GM19438 (cell line): ENCODE measurements around the gene RBFOX1.

Experiments used
- ATAC-seq: cut with Tn5 transposase; IDR thresholded peaks from one replicate; pipeline ENCODE4 v1.9.1; 2021; ENCODE audit warnings: low read depth; ENCODE audit not compliant: unreplicated experiment

Gene RBFOX1

DNA sequence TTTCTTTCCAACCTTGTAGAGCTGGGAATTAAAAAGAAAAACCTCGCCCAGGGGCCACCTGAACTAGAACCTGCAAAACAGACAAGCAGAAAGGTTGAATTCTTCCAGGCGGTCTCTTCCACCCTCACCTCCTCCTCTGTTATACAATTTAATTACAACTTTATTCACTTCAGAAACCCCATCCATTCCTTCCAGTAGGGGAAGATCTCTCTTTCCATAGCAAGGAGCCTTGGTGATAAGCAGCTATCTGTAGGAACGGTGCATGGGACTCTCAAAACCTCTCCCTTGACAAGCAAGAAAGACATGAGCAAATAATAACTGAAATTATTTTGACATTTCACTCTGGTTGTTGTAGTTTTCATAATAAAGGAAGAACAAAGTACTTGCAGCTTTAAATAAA lies 176.0 kb downstream of the RBFOX1 start:
- ATAC-seq = no peak

DNA sequence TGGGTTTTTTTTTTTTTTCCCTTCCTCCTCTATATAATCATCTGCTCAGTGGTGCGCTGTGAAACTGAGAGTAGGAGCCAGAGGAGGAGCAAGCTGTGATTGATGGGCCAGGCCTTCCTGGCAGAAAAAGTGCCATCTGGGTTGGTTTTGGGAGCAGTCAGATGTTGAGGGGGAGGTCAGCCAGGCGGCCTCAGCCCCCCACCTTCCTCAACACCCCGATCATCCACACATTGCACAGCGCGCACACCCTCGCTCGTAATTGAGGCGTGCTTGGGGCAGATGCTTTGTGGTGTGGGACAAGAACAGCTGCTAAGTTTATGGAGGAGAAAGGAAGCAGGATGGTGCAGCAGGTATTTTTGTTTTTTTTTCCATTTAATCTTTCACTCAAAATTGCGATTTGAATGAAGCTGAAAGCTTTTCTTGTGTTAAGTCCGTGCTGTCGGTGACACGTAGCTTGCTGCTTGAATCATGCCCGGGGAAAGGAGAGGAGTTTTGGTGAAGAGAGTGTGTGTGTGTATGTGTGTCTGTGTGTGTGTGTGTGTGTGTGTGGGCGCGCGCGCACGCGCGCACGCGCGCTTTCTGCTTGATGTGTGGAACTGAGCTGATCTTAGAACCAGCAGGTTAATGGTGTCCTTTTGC lies 177.4 kb downstream of the RBFOX1 start:
- ATAC-seq = no peak

DNA sequence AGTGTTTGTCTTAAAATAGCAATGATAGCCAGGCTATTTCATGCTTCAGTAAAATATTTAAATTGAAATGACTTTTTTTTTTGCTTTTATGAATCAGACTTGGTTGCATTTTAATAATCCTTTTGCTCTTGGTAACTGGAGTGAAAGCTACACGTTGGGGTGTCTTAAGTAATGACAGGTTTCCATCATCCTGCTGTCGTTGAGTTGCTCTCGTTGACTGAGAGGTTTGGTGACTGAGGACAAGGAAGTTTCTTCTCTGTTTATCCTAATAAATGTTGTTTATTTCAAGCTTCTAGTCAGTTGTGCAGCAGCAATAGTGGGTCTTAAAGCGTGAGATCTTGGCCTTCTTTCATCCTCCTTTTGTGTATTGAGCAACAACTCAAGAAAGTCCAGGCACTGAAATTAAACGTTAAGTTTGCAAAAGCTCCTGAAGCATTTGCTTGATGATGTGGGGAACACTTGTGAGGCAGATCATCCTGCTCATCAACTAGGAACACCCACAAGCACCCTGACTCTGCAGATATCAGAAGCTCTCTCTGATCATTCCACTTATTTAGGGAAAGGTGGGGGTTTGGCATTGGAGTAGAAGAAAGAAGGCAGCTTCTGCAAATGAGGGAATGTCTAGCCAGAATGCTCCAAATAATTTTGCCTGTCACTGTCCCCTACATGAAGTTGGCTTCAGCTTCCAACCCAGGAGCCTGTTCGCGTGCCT lies 179.1 kb downstream of the RBFOX1 start:
- ATAC-seq = no peak

DNA sequence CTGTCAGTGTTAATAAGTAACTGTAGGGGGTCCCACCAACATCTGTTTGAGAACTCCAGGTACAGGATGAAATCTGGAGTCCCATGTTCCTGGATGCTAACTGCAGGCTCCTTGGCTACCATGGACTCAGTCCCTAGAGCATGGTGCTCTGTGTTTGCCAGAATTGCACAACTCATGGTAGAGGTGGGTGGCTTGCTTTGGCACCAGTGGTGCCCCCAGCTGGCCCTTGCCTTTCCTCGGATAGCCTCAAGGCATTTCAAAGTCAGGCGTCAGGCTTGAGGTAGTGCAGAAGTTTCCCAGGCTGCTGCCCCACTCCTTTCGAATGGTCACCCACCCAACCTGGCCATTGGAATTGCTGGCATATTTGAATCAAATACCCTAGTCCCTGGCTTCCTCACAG lies 179.9 kb downstream of the RBFOX1 start:
- ATAC-seq = no peak

DNA sequence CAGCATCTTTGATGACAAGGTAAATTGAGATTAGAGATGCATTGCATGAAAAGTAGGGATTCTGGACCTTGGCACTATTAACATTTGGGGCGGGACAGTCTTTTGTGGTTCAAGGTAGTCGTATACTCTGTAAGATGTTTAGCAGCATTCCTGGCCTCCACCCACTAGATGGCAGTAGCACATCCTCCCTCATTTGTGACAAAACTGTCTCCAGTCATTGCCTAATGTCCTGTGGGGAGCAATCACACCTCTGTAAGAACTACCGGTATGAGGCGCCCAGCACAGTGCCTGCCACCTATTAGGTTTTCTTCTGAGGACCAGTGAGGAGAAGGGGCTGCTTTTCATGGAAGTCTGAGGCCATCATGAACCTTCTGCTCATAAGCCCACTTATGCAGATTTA lies 180.8 kb downstream of the RBFOX1 start:
- no peak for ATAC-seq

DNA sequence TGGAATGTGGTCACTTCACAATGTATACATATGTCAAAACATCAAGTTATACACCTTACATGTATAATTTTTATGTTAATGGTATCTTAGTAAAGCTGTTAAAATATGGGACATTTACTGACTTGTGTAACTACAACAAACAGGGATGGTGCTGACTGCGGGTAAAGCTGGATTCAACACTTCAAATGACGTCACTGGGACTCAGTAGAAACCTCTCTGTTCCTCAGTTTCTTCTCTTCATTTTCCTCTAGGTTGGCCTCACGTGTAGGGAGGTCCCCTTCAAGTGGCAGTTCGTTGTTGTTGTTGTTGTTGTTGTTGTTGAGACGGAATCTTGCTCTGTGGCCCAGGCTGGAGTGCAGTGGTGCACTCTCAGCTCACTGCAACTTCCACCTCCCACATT lies 182.9 kb downstream of the RBFOX1 start:
- no peak for ATAC-seq

DNA sequence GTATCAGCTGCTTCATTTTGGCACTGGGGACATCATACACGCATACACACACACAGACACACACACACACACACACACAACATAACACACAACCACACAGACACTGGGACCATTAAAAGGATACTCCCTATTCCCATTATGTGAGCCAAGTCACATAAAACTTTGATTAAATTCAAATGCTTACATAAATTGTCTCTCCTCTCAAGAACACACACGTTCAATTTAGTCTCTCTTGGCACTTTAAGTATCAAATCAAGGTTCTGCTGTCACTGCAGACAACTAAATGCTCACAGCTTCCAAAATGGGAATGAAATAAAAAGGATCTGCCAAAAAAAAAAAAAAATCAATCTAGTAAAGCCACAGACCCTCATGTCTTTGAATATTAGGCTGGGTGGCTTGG lies 184.9 kb downstream of the RBFOX1 start:
- no peak for ATAC-seq

DNA sequence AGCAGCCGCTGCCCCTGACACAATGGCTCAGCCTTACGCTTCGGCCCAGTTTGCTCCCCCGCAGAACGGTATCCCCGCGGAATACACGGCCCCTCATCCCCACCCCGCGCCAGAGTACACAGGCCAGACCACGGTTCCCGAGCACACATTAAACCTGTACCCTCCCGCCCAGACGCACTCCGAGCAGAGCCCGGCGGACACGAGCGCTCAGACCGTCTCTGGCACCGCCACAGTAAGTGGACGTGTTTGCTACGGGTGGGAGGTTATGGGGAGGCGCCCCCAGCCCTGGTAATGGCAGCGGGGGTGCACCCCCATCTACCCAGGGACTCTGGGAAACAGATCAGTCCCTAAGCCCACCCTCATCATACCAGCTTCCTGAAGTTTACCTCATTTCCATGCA lies 185.5 kb downstream of the RBFOX1 start:
- no peak for ATAC-seq

DNA sequence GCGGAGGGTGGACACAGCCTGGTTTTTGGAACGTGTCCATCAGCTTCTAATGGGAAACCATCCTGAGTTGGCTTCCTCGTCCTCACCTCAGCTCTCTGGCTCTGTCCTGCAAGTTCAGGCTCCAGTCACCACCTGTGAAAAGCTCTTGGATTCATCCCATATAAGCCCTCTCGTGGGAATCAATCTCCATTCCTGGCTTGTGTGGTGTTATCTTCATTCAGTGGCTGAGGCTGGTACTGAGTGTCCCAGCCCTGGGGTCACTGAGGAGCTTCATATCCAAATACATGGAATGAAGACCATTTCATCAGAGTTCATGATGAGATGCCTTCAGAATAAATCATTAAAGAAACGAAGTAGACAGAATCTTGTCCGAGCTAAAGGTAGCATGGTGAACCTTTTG lies 189.2 kb downstream of the RBFOX1 start:
- ATAC-seq = no peak

DNA sequence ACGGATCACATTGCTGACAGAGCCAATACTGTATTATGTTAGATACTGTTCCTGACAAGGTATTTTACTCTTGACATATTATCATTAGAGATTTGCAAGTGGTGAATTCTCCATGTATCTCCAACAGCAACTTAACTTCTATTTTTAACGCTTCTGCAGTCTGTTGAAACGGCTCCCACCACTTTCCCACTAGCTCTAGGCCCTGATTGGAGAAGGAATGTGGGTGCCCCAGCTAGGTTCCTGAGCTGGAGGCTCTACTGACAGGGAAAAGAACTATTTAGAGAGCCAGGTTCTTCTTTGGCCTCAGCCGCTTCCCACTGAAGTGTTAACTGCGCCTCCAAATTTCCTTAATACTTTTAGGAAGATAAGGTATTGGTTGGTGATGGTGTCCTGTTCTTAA lies 191.8 kb downstream of the RBFOX1 start:
- ATAC-seq = no peak

DNA sequence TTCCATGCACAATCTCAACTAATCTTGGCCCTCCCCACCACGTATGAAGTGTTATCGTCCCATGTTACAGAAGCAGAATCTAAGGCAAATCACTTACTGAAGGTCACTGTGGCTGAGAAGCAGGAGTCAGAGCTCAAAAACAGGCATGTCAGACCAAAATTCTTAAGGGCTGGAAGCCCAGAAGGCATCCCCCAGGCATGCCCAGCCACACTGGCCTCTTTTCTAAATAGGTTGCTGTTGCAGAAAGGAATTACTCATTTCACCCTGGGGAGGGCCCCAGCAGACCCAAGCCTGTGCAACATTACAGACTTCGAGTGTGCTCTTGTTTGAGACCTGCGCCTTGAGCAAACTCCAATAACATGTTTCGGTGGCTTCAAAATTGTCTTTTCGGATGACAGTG lies 194.1 kb downstream of the RBFOX1 start:
- ATAC-seq = no peak

DNA sequence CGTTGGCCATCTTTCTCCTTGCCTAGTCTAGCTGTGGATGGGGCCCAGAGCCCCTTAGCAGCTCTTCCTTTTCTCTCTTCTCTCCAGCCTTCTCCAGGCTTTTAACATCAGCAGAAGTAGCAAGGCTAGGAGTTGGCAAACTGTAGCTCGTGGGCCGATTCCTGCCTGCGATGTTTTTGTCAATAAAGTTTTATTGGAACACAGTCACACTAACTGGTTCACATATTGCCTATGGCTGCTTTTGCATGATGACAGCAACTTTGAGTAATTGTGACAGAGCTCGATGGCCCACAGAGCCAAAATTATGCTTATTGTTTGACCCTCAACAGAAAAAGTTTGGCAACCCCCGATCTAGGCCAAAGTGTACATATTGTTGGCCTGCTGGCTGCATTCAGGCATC lies 199.9 kb downstream of the RBFOX1 start:
- no peak for ATAC-seq

DNA sequence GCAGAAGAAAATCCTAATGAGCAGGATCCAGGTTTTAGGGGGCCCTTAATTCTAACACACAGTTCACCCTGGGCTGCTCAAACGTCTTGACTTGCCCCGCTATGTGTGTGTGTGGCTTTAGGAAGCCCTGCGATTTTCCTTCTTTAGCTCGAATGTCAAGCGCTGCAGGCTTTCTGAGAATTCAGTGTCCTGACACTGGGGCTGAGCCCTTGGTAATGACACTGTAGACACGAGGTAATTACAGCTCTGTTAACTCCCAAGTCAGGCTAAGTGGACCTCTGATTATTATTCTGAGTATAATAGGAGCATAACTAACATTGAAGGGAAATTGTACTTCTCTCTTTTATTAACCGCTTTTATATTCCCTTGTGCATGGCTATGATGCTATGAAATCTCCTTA lies 202.1 kb downstream of the RBFOX1 start:
- ATAC-seq = no peak

DNA sequence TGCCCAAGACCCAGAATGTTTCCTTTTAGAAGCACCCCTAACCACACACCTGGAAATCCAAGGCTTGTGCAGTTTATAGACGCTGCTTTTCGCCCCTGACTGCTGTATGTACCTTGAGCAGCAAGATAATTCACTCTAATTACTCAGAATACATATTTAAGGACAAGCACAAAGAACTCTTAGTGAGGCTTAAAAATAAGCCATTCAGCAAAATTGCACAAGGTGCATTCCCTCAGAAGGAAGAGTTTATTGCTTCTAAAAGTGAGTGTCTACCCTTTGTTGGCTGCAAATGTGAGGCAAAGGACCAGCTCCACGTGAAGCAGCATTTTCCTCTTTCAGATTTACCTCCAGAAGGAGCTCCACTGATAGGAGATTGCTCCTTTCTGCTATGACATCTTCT lies 208.4 kb downstream of the RBFOX1 start:
- ATAC-seq = no peak

DNA sequence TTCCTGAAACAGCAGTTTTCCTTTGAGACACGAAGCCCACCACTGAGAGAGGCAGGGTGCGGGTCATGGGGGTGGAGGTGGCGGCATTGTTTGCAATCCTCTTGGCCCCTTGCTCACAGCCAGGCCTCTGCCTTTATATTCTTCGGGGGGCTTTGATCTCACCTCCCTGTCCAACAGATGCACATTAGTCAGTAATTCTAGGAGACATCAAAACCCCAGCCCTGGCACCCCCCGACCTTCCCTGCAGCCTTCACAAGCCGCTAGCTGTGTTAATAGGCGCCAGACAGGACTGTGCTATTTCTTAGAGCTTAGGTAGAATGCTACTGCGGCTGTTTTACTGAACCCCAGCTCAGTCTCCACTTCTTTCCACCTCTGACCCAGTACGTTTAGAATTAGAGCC lies 212.6 kb downstream of the RBFOX1 start:
- no peak for ATAC-seq

DNA sequence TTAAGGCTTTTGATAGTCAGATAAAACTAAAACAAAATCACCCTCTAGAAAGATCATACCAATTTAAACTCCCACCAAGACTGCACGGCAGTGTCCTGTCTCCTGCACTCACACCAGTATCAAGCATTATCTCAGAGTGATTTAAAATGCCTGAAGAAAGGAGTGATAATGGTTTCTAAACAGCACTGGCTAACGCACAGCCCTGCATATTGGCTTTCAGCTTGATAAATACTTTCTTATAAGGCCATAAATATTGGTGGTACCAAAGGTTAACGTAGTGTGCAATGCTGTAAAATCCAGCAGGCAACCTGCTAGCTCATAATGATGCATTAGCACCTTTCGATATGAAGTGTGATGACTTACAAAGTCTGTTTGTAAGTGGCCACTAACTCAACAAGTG lies 214.3 kb downstream of the RBFOX1 start:
- ATAC-seq = no peak

DNA sequence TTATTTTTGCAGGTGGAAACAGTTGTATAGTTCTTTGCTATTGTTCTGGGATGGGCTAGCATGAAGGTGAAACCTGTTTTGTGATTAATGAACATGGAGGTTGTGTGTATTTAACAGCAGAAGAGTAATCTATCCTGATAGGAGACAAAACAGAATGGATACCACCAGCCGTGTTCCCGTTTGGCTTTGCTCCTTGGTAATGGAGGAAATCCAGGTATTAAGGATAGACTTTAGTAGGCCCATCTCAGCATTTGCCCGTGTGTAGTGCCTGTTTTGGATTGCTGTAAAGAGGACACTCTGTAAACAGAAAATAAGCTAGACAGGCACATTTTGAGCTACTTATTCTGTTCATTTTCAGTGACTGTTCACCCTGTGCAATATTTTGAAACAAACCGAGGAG lies 215.1 kb downstream of the RBFOX1 start:
- ATAC-seq = no peak

DNA sequence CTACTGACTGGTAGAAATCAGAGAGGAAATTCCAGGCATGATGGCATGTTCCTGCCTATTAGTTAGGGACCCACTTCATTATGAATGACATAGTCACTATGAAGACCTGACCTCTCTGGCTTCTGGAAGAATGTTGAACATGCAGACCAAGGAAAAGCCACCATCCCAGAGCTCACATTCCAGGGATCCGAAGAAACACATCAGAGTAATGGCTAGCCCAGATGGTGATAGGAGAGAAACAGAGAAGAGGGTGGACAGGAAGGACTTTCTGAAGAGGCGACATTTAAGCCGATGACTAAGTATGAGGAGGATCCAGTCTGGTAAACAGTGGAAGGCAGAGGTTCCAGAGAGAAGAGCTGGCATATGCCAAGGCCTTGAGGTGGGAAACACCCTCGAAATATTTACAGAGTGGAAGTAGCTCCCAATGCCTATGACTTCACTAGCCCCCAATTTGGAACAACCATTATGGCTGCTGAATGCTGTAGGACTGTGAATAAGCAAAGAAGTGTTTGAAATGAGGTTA lies 216.2 kb downstream of the RBFOX1 start:
- no peak for ATAC-seq

DNA sequence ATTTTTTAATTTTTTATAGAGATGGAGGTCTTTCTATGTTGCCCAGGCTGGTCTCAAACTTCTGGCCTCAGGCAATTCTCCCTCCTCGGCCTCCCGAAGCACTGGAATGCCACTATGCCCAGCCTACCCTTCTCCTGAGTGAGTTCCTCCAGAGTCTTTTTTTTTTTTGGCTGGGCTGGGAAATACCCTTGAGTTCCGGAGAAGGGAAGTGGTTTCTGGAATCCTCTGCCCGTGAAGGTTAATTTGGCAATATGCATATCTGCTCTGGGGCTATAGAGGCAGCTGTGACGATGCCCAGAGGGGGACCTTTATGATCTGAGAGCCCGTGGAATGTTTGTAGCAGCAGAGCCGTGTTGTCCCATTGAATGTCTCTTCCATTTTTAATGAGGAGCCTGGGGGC lies 217.5 kb downstream of the RBFOX1 start:
- ATAC-seq = no peak

DNA sequence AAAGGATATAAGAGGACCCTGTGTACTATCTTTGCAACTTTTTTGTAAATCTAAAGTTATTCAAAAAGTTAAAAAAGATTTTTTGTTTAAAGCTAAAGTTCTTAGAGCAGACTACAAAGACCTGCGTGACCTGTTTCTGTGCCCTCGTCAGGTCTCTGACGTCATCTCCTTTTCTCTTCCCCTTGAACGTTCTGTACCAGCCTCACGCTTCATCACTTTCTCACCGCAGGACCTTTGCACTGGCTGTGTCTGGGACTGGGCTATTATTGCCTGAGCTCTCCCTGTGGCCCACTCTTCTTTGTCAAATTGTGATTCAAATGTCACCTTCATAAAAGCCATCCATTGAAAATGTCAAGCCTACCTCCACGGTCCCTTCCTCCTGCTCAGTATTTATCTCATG lies 222.8 kb downstream of the RBFOX1 start:
- no peak for ATAC-seq

DNA sequence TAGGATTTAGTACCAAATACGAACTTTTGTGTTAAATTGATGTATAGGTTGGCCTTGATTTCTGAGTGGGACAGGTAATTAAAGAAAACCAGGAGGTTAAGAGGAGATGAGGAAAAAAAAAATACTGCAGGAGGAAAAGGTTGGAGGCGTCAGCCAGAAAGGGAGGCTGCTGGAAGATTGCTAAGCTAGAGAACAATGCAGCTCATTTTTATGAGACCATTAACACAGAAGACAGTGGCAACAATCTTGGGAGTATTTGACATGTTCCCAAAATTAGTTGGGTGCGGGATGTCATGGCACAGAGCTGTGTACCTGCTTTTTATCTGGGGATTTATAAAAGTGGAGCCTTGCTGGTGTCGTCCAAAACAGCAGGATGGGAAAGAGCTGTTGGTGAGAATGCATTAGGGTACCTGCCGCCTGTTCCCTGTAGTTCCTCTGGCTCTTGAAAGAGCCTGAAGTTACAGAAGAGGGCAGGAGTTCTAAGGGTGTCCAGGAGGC lies 229.3 kb downstream of the RBFOX1 start:
- no peak for ATAC-seq

DNA sequence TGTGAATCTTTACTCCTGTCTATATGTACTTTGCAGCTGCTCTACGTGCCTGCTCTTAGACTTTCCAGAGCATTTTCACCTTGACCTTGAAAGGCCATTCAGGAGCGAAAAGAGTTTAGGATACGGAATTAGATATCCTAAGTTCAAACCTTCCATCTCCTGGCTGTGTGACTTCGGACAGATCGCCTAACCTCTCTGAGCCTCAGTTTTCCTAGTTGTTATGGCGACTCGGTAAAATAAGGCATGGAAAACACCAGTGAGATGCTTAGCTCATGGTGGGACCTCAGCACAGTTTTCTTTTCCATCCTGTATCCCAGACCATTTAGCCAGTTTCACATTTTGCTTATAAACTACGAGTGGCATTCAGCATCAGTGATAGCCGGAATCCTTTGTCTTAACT lies 233.7 kb downstream of the RBFOX1 start:
- no peak for ATAC-seq
